T-helper 9 cell (primary cell): ENCODE results near the gene GAGE12C.
"Not testable (repeated sequence)": the region's sequence is repeated elsewhere in the genome, so short reads cannot be mapped to it uniquely, and the experiment has no call there.

Source experiments
- DNase-seq: peaks from one replicate; pipeline ENCODE4 v3.0.0-alpha.2; 2020
- total RNA-seq, 2 donors: gene quantifications; one replicate each; lab custom pipeline; 2026; lab: John Stamatoyannopoulos, UW

GAGE12C gene, protein sequence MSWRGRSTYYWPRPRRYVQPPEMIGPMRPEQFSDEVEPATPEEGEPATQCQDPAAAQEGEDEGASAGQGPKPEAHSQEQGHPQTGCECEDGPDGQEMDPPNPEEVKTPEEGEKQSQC
- total RNA-seq, result 0 reads per million in 2 donors

- not testable (repeated sequence) for DNase-seq
Measured at GRCh38 chrX:49531877-49532276, at the start of gene GAGE12C. TSS of gene GAGE12C (plus strand) at chrX:49532177. CDS start at chrX:49533332, 1,155 bp downstream.

DNA sequence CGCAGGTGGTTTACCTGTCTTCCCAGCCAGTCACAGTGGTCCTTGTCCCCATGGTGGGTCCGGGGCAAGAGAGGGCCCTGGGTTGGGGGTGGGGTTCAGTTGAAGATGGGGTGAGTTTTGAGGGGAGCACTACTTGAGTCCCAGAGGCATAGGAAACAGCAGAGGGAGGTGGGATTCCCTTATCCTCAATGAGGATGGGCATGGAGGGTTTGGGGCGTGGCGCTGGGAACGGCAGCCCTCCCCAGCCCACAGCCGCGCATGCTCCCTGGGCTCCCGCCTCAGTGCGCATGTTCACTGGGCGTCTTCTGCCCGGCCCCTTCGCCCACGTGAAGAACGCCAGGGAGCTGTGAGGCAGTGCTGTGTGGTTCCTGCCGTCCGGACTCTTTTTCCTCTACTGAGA lies 9.5 kb downstream of the GAGE12C start, which contains the start of gene GAGE12D:
Gene GAGE12D, plus strand, starts transcription at position 301 of the 400 bp plus-strand sequence. CDS start 1,155 bp downstream, outside the sequence.
- DNase-seq, result not testable (repeated sequence)

DNA sequence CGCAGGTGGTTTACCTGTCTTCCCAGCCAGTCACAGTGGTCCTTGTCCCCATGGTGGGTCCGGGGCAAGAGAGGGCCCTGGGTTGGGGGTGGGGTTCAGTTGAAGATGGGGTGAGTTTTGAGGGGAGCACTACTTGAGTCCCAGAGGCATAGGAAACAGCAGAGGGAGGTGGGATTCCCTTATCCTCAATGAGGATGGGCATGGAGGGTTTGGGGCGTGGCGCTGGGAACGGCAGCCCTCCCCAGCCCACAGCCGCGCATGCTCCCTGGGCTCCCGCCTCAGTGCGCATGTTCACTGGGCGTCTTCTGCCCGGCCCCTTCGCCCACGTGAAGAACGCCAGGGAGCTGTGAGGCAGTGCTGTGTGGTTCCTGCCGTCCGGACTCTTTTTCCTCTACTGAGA lies 19.0 kb downstream of the GAGE12C start, which contains the start of gene GAGE12E:
Gene GAGE12E, plus strand, starts transcription at position 301 of the 400 bp plus-strand sequence. CDS start 1,155 bp downstream, outside the sequence.
- not testable (repeated sequence) for DNase-seq

DNA sequence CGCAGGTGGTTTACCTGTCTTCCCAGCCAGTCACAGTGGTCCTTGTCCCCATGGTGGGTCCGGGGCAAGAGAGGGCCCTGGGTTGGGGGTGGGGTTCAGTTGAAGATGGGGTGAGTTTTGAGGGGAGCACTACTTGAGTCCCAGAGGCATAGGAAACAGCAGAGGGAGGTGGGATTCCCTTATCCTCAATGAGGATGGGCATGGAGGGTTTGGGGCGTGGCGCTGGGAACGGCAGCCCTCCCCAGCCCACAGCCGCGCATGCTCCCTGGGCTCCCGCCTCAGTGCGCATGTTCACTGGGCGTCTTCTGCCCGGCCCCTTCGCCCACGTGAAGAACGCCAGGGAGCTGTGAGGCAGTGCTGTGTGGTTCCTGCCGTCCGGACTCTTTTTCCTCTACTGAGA lies 28.6 kb downstream of the GAGE12C start, which contains the start of gene GAGE12F:
Gene GAGE12F, plus strand, starts transcription at position 301 of the 400 bp plus-strand sequence. CDS start 1,155 bp downstream, outside the sequence.
- not testable (repeated sequence) for DNase-seq

DNA sequence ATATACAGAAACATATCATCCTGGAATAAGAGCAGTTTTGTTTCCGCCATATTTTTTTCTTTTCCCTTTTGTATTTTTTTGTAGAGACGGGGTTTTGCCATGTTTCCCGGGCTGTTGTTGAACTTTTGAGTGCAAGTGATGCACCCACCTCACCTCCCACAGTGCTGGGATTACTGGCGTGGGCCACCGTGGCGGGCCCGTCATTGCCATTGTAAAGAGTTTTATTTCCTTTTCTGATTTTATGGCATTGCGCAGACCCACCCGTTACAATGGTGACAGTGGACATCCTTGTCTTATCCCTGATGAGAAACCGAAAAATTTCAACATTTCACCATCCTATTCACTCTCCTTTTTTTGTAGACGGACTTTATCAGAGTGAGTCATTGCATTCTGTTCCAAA lies 36.8 kb downstream of the GAGE12C start:
- not testable (repeated sequence) for DNase-seq

GRCh38 chrX:49569152-49569551 lies 37.2 kb downstream of the GAGE12C start:
- not testable (repeated sequence) for DNase-seq

GRCh38 chrX:49570100-49570499 lies 38.1 kb downstream of the GAGE12C start, which contains the start of gene GAGE12G:
TSS of gene GAGE12G (plus strand) at chrX:49570400. CDS start at chrX:49571555, 1,155 bp downstream.
- DNase-seq, result not testable (repeated sequence)

DNA sequence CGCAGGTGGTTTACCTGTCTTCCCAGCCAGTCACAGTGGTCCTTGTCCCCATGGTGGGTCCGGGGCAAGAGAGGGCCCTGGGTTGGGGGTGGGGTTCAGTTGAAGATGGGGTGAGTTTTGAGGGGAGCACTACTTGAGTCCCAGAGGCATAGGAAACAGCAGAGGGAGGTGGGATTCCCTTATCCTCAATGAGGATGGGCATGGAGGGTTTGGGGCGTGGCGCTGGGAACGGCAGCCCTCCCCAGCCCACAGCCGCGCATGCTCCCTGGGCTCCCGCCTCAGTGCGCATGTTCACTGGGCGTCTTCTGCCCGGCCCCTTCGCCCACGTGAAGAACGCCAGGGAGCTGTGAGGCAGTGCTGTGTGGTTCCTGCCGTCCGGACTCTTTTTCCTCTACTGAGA lies 47.7 kb downstream of the GAGE12C start, which contains the start of gene GAGE12H:
Gene GAGE12H, plus strand, starts transcription at position 301 of the 400 bp plus-strand sequence. CDS start 1,155 bp downstream, outside the sequence.
- not testable (repeated sequence) for DNase-seq
